ENCODE measurements around the gene TNFAIP3.

The TNFAIP3 gene

DNA sequence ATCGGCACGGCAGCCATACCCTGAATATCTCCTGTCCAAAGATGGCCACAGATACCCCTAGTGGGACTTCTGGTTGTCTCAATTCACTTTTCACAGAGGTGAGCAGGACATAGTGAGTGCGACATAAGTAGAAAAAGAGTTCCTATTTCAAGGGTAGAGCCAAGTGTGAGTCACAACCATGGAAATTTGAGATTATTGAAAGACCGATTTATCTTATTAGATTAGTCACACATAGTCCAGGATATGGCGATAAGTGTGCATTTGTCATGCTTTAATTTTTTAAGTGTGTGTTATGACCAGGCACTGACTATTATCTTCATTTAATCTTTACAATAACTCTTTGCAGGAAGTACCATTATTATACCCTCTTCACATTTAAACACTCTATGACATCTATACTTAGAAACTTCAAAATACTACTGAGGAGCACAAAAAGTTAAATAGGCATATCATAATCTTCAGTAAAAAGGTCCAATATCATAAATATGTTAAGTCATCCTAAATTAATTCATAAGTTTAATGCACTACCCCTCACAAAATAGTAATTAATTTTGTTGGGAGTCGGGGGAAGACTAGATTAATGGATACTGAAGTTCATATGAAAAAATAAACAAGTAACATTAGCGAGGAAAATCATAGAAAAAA lies 13.4 kb upstream of the TNFAIP3 start:
- H3K4me3 ChIP-seq (ENCODE audit: low read length) = no peak overlapping the region
- TF ChIP-seq, protein P1, sequence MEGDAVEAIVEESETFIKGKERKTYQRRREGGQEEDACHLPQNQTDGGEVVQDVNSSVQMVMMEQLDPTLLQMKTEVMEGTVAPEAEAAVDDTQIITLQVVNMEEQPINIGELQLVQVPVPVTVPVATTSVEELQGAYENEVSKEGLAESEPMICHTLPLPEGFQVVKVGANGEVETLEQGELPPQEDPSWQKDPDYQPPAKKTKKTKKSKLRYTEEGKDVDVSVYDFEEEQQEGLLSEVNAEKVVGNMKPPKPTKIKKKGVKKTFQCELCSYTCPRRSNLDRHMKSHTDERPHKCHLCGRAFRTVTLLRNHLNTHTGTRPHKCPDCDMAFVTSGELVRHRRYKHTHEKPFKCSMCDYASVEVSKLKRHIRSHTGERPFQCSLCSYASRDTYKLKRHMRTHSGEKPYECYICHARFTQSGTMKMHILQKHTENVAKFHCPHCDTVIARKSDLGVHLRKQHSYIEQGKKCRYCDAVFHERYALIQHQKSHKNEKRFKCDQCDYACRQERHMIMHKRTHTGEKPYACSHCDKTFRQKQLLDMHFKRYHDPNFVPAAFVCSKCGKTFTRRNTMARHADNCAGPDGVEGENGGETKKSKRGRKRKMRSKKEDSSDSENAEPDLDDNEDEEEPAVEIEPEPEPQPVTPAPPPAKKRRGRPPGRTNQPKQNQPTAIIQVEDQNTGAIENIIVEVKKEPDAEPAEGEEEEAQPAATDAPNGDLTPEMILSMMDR (IDR thresholded peaks at IDR 0.05; ENCODE audit: insufficient read depth, low read depth, low read length, missing control alignments) = no peak
- DNase-seq (ENCODE audit: low read depth) = peak; percentile 87

DNA sequence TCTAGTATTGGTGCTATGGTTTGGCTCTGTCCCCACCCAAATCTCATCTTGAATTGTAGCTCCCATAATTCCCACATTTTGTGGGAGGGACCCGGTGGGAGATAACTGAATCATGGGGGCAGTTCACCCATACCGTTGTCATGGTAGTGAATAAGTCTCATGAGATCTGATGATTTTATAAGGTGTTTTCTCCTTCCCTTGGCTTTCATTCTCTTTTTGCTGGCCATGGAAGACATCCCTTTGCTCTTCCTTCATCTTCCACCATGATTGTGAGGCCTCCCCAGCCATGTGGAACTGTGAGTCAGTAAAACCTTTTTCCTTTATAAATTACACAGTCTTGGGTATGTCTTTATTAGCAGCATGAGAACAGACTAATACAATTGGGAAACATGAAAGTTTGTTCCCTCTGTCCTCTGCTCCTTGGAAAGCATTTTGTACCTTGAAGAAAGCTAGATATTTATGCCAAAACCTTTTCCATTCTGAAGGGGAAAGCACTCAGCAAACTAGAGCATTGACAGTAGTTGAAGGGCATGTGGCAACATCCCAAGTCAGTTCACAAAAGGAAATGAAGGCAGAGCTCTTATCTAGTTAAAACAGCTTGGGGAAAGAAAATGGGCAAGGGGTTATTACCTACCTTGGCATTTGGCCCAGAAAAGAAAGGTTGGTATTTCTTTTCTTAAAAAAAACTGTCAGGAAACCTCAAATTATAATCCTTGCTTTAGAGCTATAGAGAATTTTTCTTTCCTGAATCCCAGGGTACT lies 10.7 kb upstream of the TNFAIP3 start:
- DNase-seq (ENCODE audit: low read depth) = no peak
- H3K4me3 ChIP-seq (ENCODE audit: low read length) = no peak overlapping the region
- TF ChIP-seq, protein P1 (IDR thresholded peaks at IDR 0.05; ENCODE audit: insufficient read depth, low read depth, low read length, missing control alignments) = no peak

DNA sequence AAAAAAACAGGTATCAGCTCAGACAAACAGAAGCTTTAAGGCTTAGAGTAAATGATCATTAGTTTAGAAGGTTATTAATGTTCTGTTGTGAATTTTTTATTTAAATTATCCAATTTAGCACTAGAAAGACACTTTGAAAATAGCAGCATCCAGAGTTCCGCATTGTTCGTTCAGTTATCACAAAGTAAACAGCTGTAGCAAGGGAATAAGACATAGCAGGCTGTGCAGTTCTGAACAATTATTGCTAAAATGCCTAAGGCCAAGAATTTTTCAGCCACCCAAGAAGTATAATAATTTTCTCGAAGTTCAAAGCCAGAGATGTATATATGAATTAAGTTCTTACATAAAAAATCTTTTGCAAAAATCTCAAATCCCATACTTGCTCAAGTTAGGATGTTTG lies 8.0 kb upstream of the TNFAIP3 start:
- no peak for DNase-seq (ENCODE audit: low read depth)
- TF ChIP-seq, protein P1 (IDR thresholded peaks at IDR 0.05; ENCODE audit: insufficient read depth, low read depth, low read length, missing control alignments) = no peak
- no peak overlapping the region for H3K4me3 ChIP-seq (ENCODE audit: low read length)

DNA sequence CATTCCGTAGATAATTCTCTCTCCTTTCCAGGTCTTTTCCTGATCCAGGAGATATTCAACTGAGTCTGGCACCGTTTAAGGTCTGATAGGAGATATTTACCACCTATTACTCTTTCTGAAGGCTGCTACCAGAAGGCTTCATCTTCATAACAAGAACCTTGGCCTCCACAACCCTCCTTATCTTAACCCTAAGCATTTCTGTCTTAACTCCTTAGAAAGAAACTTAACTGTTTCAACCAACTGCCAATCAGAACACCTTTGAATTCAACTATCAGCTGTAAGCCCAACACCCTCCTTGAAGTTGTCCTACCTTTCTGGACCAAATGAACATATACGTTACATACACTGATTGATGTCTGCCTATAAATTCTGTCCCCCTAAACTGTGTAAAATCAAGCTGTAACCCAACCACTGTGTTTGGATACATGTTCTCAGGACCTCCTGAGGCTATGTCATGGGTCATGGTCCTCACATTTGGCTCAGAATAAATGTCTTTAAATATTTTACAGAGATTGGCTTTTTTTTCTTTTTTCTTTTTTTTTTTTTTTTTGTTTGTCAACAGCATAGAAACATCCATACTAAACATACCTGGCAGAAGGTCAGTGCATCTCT lies 6.6 kb upstream of the TNFAIP3 start:
- DNase-seq (ENCODE audit: low read depth) = no peak
- TF ChIP-seq, protein P1 (IDR thresholded peaks at IDR 0.05; ENCODE audit: insufficient read depth, low read depth, low read length, missing control alignments) = no peak
- no peak overlapping the region for H3K4me3 ChIP-seq (ENCODE audit: low read length)

DNA sequence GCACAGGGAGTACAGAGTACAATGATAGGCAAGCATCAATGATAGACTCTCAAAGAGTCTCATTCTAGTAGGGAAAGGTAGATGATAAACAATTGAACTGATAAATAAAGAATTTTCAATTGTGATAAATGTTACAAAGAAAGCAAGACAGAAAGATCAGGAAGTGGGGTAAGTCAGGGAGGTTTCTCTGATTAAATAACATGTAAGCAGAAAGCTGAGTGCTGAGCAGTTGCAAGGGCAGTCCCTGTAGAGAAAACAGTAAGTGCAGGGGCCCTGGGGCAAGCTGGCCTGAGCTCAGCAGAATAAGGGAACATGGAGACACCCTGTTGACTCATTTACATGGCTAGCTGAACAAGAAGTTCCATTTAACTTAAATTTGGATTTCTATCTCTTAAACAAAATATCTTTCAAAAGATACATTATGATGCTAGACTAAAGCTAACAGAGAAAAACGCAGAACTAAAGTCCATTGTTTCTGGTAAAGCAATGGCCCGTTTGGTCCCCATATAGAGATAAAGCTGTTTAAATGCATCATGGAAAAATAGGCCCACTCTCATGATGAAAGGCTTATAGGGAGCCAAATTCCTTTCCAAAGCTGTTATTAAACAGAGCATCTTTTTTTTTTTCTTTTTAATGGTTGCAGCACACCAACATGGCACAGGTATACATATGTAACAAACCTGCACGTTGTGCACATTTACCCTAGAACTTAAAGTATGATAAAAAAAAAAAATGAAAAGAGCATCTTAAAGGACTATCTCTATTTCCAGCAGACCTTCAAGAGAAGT lies 5.3 kb upstream of the TNFAIP3 start:
- TF ChIP-seq, protein P1 (IDR thresholded peaks at IDR 0.05; ENCODE audit: insufficient read depth, low read depth, low read length, missing control alignments) = no peak
- no peak overlapping the region for H3K4me3 ChIP-seq (ENCODE audit: low read length)
- peak; percentile 84 for DNase-seq (ENCODE audit: low read depth)

DNA sequence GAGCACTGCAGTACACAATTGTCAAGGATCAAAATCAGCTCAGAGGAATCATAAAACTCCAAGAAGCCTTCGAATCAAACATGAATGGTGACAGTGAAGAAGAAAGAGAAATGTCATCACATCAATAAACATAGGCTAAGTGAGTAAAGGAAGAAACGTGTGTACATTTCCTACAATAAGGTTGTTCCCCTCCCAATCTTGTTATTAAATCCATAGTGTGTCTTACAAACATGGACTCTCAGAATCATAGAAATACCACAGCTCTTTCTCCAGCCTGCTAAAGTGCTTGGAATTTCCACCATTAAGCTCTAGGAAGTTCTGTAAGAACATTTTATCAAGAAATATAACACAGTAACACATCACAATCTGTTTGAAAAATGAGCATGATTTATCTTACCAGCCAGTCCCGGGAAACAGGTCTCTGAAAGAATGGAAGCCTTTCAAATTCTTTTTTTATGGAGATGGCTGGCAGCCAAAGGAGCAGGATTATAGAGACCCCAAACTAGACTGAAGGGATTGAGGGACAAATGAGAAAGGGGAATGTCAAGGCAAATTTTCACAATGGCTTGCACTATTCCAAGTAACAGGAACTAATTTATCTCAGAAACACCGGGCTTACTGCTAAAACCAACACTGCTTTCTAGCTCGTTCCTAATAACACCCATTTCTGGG lies 4.5 kb upstream of the TNFAIP3 start:
- TF ChIP-seq, protein P1 (IDR thresholded peaks at IDR 0.05; ENCODE audit: insufficient read depth, low read depth, low read length, missing control alignments) = no peak
- no peak for DNase-seq (ENCODE audit: low read depth)
- H3K4me3 ChIP-seq (ENCODE audit: low read length) = no peak overlapping the region
